WTC11 (cell line): ENCODE data around the gene PIP4K2B. TPM values are rescaled to one million over a fixed set of nuclear protein-coding genes. Genes with fewer than 3 reads are reported as not detected.

Experiments used
- ATAC-seq: fragments of 200-7000 bp; cut with Tn5 transposase; 2 replicates; pipeline ENCODE4 v1.10.0; 2021; ENCODE audit warnings: mild to moderate bottlenecking, moderate library complexity
- CTCF ChIA-PET: fragments of 300-600 bp; sonication (Branson Sonifier 250); formaldehyde crosslinking; loops from one replicate; lab custom pipeline; 2021; ENCODE audit warnings: antibody characterized with exemption; lab: Charles Lee
- POLR2A ChIA-PET: fragments of 350-600 bp; sonication (Branson Sonifier 250); formaldehyde crosslinking; loops from one replicate; lab custom pipeline; 2021; ENCODE audit warnings: antibody characterized with exemption; lab: Charles Lee
- DNase-seq: peaks from one replicate; pipeline ENCODE4 v3.0.0; 2021; ENCODE audit warnings: low spot score
- H3K27ac Mint-ChIP-seq: 2 replicates; pipeline ENCODE4 v1.8.0; 2021; ENCODE audit warnings: mixed read lengths
- H3K27me3 Mint-ChIP-seq: 2 replicates; pipeline ENCODE4 v1.8.0; 2021; ENCODE audit warnings: low read depth, mild to moderate bottlenecking, moderate library complexity, mixed read lengths
- H3K36me3 Mint-ChIP-seq: 2 replicates; pipeline ENCODE4 v1.8.0; 2021; ENCODE audit warnings: mixed read lengths
- H3K4me1 Mint-ChIP-seq: 2 replicates; pipeline ENCODE4 v1.8.0; 2022; ENCODE audit warnings: mixed read lengths
- H3K4me3 Mint-ChIP-seq: 2 replicates; pipeline ENCODE4 v1.8.0; 2021; ENCODE audit warnings: mild to moderate bottlenecking, moderate library complexity, mixed read lengths
- H3K9me3 Mint-ChIP-seq: 2 replicates; pipeline ENCODE4 v1.8.0; 2021; ENCODE audit warnings: mixed read lengths
- AR ChIP-seq: fragments of 250-450 bp; sonication (Bioruptor Pico); IDR thresholded peaks from 2 replicates; pipeline ENCODE4 v1.9.0; 2021; ENCODE audit warnings: mild to moderate bottlenecking
- ATF1 ChIP-seq: sonication (generic); formaldehyde crosslinking; IDR thresholded peaks from 2 replicates; pipeline ENCODE4 v1.8.1; 2023; ENCODE audit warnings: mild to moderate bottlenecking, moderate library complexity, missing genetic modification reagents
- ATF3 ChIP-seq: sonication (generic); formaldehyde crosslinking; conservative IDR thresholded peaks from 2 replicates; pipeline ENCODE4 v1.8.1; 2022; ENCODE audit warnings: mild to moderate bottlenecking, missing genetic modification reagents
- ATF6 ChIP-seq: sonication (generic); formaldehyde crosslinking; IDR thresholded peaks from 2 replicates; pipeline ENCODE4 v1.8.1; 2023; ENCODE audit warnings: mild to moderate bottlenecking, missing genetic modification reagents
- CREB1 ChIP-seq: sonication (generic); formaldehyde crosslinking; IDR thresholded peaks from 2 replicates; pipeline ENCODE4 v1.8.0; 2023; ENCODE audit warnings: mild to moderate bottlenecking, missing genetic modification reagents
- CTCF ChIP-seq: fragments of 200-600 bp; IDR thresholded peaks from 2 replicates; pipeline ENCODE4 v1.8.0; 2022; ENCODE audit warnings: antibody characterized with exemption
- E2F1 ChIP-seq: sonication (generic); formaldehyde crosslinking; IDR thresholded peaks from 2 replicates; pipeline ENCODE4 v1.8.0; 2022; ENCODE audit warnings: mild to moderate bottlenecking, missing genetic modification reagents
- E2F5 ChIP-seq: sonication (generic); formaldehyde crosslinking; IDR thresholded peaks from 2 replicates; pipeline ENCODE4 v1.8.1; 2022; ENCODE audit warnings: mild to moderate bottlenecking, moderate library complexity, missing genetic modification reagents
- EMX1 ChIP-seq: fragments of 250-450 bp; sonication (Bioruptor Pico); IDR thresholded peaks from 2 replicates; pipeline ENCODE4 v1.8.0; 2021; ENCODE audit warnings: mild to moderate bottlenecking
- ERG ChIP-seq: fragments of 250-450 bp; sonication (Bioruptor Pico); IDR thresholded peaks from 2 replicates; pipeline ENCODE4 v1.8.0; 2021; ENCODE audit warnings: mild to moderate bottlenecking
- ETV6 ChIP-seq: sonication (generic); formaldehyde crosslinking; IDR thresholded peaks from 2 replicates; pipeline ENCODE4 v1.8.1; 2022; ENCODE audit warnings: mild to moderate bottlenecking, missing genetic modification reagents
- HMGA2 ChIP-seq: fragments of 250-450 bp; sonication (Bioruptor Pico); IDR thresholded peaks from 2 replicates; pipeline ENCODE4 v1.4.0; 2021; ENCODE audit warnings: mild to moderate bottlenecking, moderate library complexity
- MXD4 ChIP-seq: fragments of 250-450 bp; sonication (Bioruptor Pico); IDR thresholded peaks from 2 replicates; pipeline ENCODE4 v1.8.0; 2021; ENCODE audit warnings: mild to moderate bottlenecking, moderate library complexity, borderline replicate concordance
- MYBL2 ChIP-seq: sonication (generic); formaldehyde crosslinking; IDR thresholded peaks from 2 replicates; pipeline ENCODE4 v1.8.1; 2023; ENCODE audit warnings: mild to moderate bottlenecking, moderate library complexity, missing genetic modification reagents
- NFYB ChIP-seq: sonication (generic); formaldehyde crosslinking; conservative IDR thresholded peaks from 2 replicates; pipeline ENCODE4 v1.8.0; 2022; ENCODE audit warnings: low read depth, missing genetic modification reagents
- NR1H2 ChIP-seq: sonication (generic); formaldehyde crosslinking; IDR thresholded peaks from 2 replicates; pipeline ENCODE4 v1.9.0; 2021; ENCODE audit warnings: mild to moderate bottlenecking, moderate library complexity, missing genetic modification reagents
- NR3C1 ChIP-seq: sonication (generic); formaldehyde crosslinking; conservative IDR thresholded peaks from 2 replicates; pipeline ENCODE4 v1.8.1; 2023; ENCODE audit warnings: low read depth, mild to moderate bottlenecking, missing genetic modification reagents
- OVOL2 ChIP-seq: fragments of 250-450 bp; sonication (Bioruptor Pico); IDR thresholded peaks from 2 replicates; pipeline ENCODE4 v1.9.0; 2021; ENCODE audit warnings: mild to moderate bottlenecking, borderline replicate concordance
- RELA ChIP-seq: sonication (generic); formaldehyde crosslinking; IDR thresholded peaks from 2 replicates; pipeline ENCODE4 v1.8.1; 2022; ENCODE audit warnings: missing genetic modification reagents, mild to moderate bottlenecking, borderline replicate concordance
- TEAD1 ChIP-seq: sonication (generic); formaldehyde crosslinking; IDR thresholded peaks from 2 replicates; pipeline ENCODE4 v1.8.0; 2022; ENCODE audit warnings: mild to moderate bottlenecking, missing genetic modification reagents
- USF2 ChIP-seq: sonication (generic); formaldehyde crosslinking; IDR thresholded peaks from 2 replicates; pipeline ENCODE4 v1.8.1; 2023; ENCODE audit warnings: mild to moderate bottlenecking, missing genetic modification reagents, moderate library complexity
- ZNF138 ChIP-seq: sonication (generic); formaldehyde crosslinking; conservative IDR thresholded peaks from 2 replicates; pipeline ENCODE4 v1.8.1; 2022; ENCODE audit warnings: mild to moderate bottlenecking, moderate library complexity, missing genetic modification reagents
- total RNA-seq: library from RNA; stranded (reverse); gene quantifications from 3 replicates; pipeline ENCODE4 v1.2.3, GENCODE V29; 2021

The PIP4K2B gene
- total RNA-seq, 1 experiment from 2014 or later, result 61.9 TPM

GRCh38 chr17:38825762-38826247, 26.4 kb upstream of the PIP4K2B start (continued):
- TF ChIP-seq AR (CRISPR knock-in tag), result no peak

GRCh38 chr17:38824899-38825761, 25.8 kb upstream of the PIP4K2B start, which contains the start of gene CWC25:
Gene CWC25, minus strand, starts transcription at chr17:38825321. Its CDS starts 138 bp downstream, at chr17:38825183.
- no peaks in the 10 kb centered on the region for H3K9me3 Mint-ChIP-seq
- ChIA-PET POLR2A (interaction anchor here (1.4 to 1.8 kb wide), 4 partner anchors 22 to 44 kb away, joined by 3 to 10 read pairs (median 4); partner anchors contain the start of genes LASP1 and RPL23), CTCF (interaction anchor here (0.6 to 0.9 kb wide), 2 partner anchors 90 to 350 kb away, joined by 3 to 4 read pairs; no protein-coding TSS in a partner anchor)
- H3K4me1 Mint-ChIP-seq, result peaks cover 14% of the 10 kb centered on the region
- peak; percentile 82 for ATAC-seq
- H3K36me3 Mint-ChIP-seq, result peaks cover 10% of the 10 kb centered on the region
- peak within 1 kb of the TSS; percentile 97 for H3K4me3 Mint-ChIP-seq
- peaks cover 9% of the 10 kb centered on the region; the same call in 1 of the 2 replicates for H3K27me3 Mint-ChIP-seq
- DNase-seq, result peak; percentile 97
- peak within 1 kb of the TSS; percentile 99 for H3K27ac Mint-ChIP-seq
- TF ChIP-seq NR3C1 (CRISPR knock-in tag), result no peak
- peak; percentile 90 for TF ChIP-seq ETV6 (CRISPR knock-in tag)
- no peak for TF ChIP-seq ATF6 (CRISPR knock-in tag)
- no peak for TF ChIP-seq ERG (CRISPR knock-in tag)
- no peak for TF ChIP-seq NFYB
- TF ChIP-seq E2F5, result no peak
- no peak for TF ChIP-seq EMX1
- TF ChIP-seq E2F1 (CRISPR knock-in tag), result no peak
- no peak for TF ChIP-seq ATF3 (CRISPR knock-in tag)
- TF ChIP-seq RELA (CRISPR knock-in tag), result 0 out of 2 replicates have a peak, but pooled peaks have one; percentile 51
- peak; percentile 99 for TF ChIP-seq CREB1 (CRISPR knock-in tag)
- peak; percentile 98; the same call in 1 of the 2 replicates for TF ChIP-seq ATF1 (CRISPR knock-in tag)
- TF ChIP-seq MYBL2 (CRISPR knock-in tag), result peak; percentile 76; the same call in 1 of the 2 replicates
- TF ChIP-seq CTCF, result no peak
- TF ChIP-seq USF2 (CRISPR knock-in tag), result peak; percentile 66
- no peak for TF ChIP-seq MXD4 (CRISPR knock-in tag)
- no peak for TF ChIP-seq ZNF138
- TF ChIP-seq OVOL2 (CRISPR knock-in tag), result no peak
- TF ChIP-seq NR1H2 (CRISPR knock-in tag), result no peak
- no peak for TF ChIP-seq HMGA2 (CRISPR knock-in tag)
- TF ChIP-seq TEAD1 (CRISPR knock-in tag), result peak; percentile 83
